ENCODE data around the gene CACNA2D3.

DNA sequence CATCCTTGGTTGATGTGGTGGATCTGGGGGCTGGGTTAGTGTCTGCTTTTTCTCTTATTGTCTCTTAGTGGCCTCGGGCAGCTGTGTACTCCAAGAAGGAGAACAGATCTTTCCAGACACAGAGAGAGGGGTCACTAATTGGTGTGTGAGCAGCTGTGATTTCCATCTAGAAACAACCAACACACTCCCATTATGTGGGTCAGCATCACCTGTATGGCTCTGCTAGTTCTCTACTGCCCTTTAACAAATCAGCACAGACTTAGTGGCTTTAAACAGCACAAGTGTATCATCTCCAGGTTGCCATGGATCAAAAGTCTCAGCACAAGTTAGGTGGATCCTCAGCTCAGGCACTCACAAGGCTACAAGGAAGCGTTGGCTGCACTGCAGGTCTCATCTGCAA lies 648.7 kb downstream of the CACNA2D3 start:
- TF ChIP-seq, protein P1, sequence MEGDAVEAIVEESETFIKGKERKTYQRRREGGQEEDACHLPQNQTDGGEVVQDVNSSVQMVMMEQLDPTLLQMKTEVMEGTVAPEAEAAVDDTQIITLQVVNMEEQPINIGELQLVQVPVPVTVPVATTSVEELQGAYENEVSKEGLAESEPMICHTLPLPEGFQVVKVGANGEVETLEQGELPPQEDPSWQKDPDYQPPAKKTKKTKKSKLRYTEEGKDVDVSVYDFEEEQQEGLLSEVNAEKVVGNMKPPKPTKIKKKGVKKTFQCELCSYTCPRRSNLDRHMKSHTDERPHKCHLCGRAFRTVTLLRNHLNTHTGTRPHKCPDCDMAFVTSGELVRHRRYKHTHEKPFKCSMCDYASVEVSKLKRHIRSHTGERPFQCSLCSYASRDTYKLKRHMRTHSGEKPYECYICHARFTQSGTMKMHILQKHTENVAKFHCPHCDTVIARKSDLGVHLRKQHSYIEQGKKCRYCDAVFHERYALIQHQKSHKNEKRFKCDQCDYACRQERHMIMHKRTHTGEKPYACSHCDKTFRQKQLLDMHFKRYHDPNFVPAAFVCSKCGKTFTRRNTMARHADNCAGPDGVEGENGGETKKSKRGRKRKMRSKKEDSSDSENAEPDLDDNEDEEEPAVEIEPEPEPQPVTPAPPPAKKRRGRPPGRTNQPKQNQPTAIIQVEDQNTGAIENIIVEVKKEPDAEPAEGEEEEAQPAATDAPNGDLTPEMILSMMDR (IDR thresholded peaks at IDR 0.05), result no peak
- no peak for TF ChIP-seq POLR2A (IDR thresholded peaks at IDR 0.05)

All from uterus (tissue), 2 donors.